IMR-90 (cell line): Measurements from ENCODE around the gene CASP8. TPM values are rescaled to one million over a fixed set of nuclear protein-coding genes. Genes with fewer than 3 reads are reported as not detected.

Experiments used
- ATAC-seq: fragments of 200-7000 bp; cut with Tn5 transposase; 2 replicates; pipeline ENCODE4 v1.9.1; 2020; ENCODE audit warnings: low read depth, mild to moderate bottlenecking, moderate library complexity
- BruUV-seq: library from RNA; stranded (reverse); fragments of 400-500 nt; replicated peaks from 2 replicates; lab custom pipeline; 2021; lab: Mats Ljungman, UMichigan
- CTCF ChIA-PET: fragments of 300-600 bp; formaldehyde crosslinking; extraction: SDS; loops from one replicate; lab custom pipeline; 2021; ENCODE audit warnings: antibody characterized with exemption; lab: Yijun Ruan, JAX
- POLR2A ChIA-PET: fragments of 300-600 bp; sonication (Branson Sonifier 250); formaldehyde crosslinking; loops from one replicate; lab custom pipeline; 2022; ENCODE audit warnings: antibody characterized with exemption; ENCODE audit not compliant: unreplicated experiment; lab: Charles Lee
- DNase-seq: peaks from one replicate; pipeline ENCODE4 v3.0.0; 2013
- H2AFZ ChIP-seq: replicated peaks from 2 replicates; pipeline ENCODE3; 2013; ENCODE audit warnings: low read length, mild to moderate bottlenecking; ENCODE audit not compliant: poor library complexity
- H2AK5ac ChIP-seq: 2 replicates; pipeline ENCODE4 v1.6.1; 2013; ENCODE audit warnings: low read depth, low read length, inconsistent platforms
- H2AK9ac ChIP-seq: replicated peaks from 2 replicates; pipeline ENCODE3; 2013; ENCODE audit warnings: mild to moderate bottlenecking, low read depth, low read length, moderate library complexity; ENCODE audit not compliant: poor library complexity
- H2BK120ac ChIP-seq: 2 replicates; pipeline ENCODE4 v1.6.1; 2013; ENCODE audit warnings: low read depth, low read length, inconsistent platforms
- H2BK15ac ChIP-seq: 3 replicates; pipeline ENCODE4 v1.6.1; 2013; ENCODE audit warnings: low read depth, low read length, inconsistent platforms
- H2BK20ac ChIP-seq: 2 replicates; pipeline ENCODE4 v1.6.1; 2013; ENCODE audit warnings: low read depth, mild to moderate bottlenecking, inconsistent platforms, low read length, moderate library complexity
- H2BK5ac ChIP-seq: 2 replicates; pipeline ENCODE4 v1.6.1; 2013; ENCODE audit warnings: mild to moderate bottlenecking, low read depth, low read length, inconsistent platforms; ENCODE audit not compliant: poor library complexity, severe bottlenecking
- H3K14ac ChIP-seq: replicated peaks from 2 replicates; pipeline ENCODE4 v1.6.1; 2013; ENCODE audit warnings: low read depth, low read length, inconsistent platforms
- H3K18ac ChIP-seq: 2 replicates; pipeline ENCODE4 v1.6.1; 2013; ENCODE audit warnings: low read depth, low read length, control low read depth
- H3K23ac ChIP-seq: 2 replicates; pipeline ENCODE4 v1.6.1; 2013; ENCODE audit warnings: low read depth, low read length, inconsistent platforms
- H3K27ac ChIP-seq: 2 replicates; pipeline ENCODE4 v1.5.1; 2013; ENCODE audit warnings: mild to moderate bottlenecking, control low read depth, low read length; ENCODE audit not compliant: insufficient read depth
- H3K27me3 ChIP-seq: 2 replicates; pipeline ENCODE4 v1.6.1; 2013; ENCODE audit warnings: low read length; ENCODE audit not compliant: control insufficient read depth, insufficient read depth
- H3K36me3 ChIP-seq: 2 replicates; pipeline ENCODE4 v1.6.1; 2013; ENCODE audit warnings: low read length, mixed read lengths; ENCODE audit not compliant: control insufficient read depth, insufficient read depth
- H3K4ac ChIP-seq: 2 replicates; pipeline ENCODE4 v1.6.1; 2013; ENCODE audit warnings: low read depth, low read length, inconsistent platforms
- H3K4me1 ChIP-seq: 2 replicates; pipeline ENCODE4 v1.6.1; 2013; ENCODE audit warnings: low read length, mixed read lengths; ENCODE audit not compliant: control insufficient read depth, insufficient read depth
- H3K4me2 ChIP-seq: 2 replicates; pipeline ENCODE4 v1.6.1; 2013; ENCODE audit warnings: low read depth, mild to moderate bottlenecking, control low read depth, low read length, moderate library complexity
- H3K4me3 ChIP-seq: 2 replicates; pipeline ENCODE4 v1.5.1; 2013; ENCODE audit warnings: low read depth, mild to moderate bottlenecking, control low read depth, low read length, moderate library complexity; ENCODE audit not compliant: insufficient read depth
- H3K56ac ChIP-seq: 2 replicates; pipeline ENCODE4 v1.6.1; 2013; ENCODE audit warnings: low read length, inconsistent platforms; ENCODE audit not compliant: insufficient read depth; ENCODE audit errors: extremely low read depth
- H3K79me1 ChIP-seq, 2 experiments: 2 replicates each; pipeline ENCODE4 v1.6.1; 2013; ENCODE audit warnings: low read length in 2 of 2, inconsistent platforms in 1 of 2, low read depth in 1 of 2
- H3K9ac ChIP-seq: 2 replicates; pipeline ENCODE4 v1.6.1; 2013; ENCODE audit warnings: low read depth, low read length, control low read depth
- H3K9me1 ChIP-seq: 2 replicates; pipeline ENCODE4 v1.6.1; 2013; ENCODE audit warnings: low read length, inconsistent platforms; ENCODE audit not compliant: insufficient read depth
- H3K9me3 ChIP-seq: 2 replicates; pipeline ENCODE4 v1.6.1; 2013; ENCODE audit warnings: low read length; ENCODE audit not compliant: control insufficient read depth, insufficient read depth
- H4K20me1 ChIP-seq: 2 replicates; pipeline ENCODE4 v1.6.1; 2013; ENCODE audit warnings: low read length, inconsistent platforms; ENCODE audit not compliant: insufficient read depth
- H4K5ac ChIP-seq: 2 replicates; pipeline ENCODE4 v1.6.1; 2013; ENCODE audit warnings: mild to moderate bottlenecking, low read depth, low read length, control low read depth
- H4K8ac ChIP-seq, 2 experiments: 2 replicates each; pipeline ENCODE4 v1.6.1; 2013; ENCODE audit warnings: low read depth in 2 of 2, low read length in 2 of 2, control low read depth in 1 of 2, inconsistent platforms in 1 of 2
- H4K91ac ChIP-seq: 2 replicates; pipeline ENCODE4 v1.6.1; 2013; ENCODE audit warnings: low read depth, low read length, inconsistent platforms; ENCODE audit not compliant: insufficient read depth
- BHLHE40 ChIP-seq: fragments of 150-350 bp; IDR thresholded peaks from 2 replicates; pipeline ENCODE4 v1.6.1; 2016; ENCODE audit warnings: mild to moderate bottlenecking, low read depth, low read length
- MAFK ChIP-seq: IDR thresholded peaks from 2 replicates; pipeline ENCODE4 v1.6.1; 2012; ENCODE audit warnings: low read depth, low read length, improper control_type of control experiment
- MXI1 ChIP-seq: IDR thresholded peaks from 2 replicates; pipeline ENCODE4 v1.6.1; 2012; ENCODE audit warnings: low read depth, mild to moderate bottlenecking, low read length, moderate library complexity, borderline replicate concordance
- NFE2L2 ChIP-seq: fragments of 150-350 bp; IDR thresholded peaks from 2 replicates; pipeline ENCODE4 v1.6.1; 2016; ENCODE audit warnings: low read depth, mild to moderate bottlenecking, low read length
- WGBS, 2 experiments: methylation state at CpG; one replicate each; pipeline versions ENCODE4 v1.1.5 to v1.1.7; 2013; ENCODE audit warnings: missing lambda C conversion rate in 2 of 2; ENCODE audit not compliant: insufficient read length in 1 of 2; ENCODE audit errors: extremely low coverage in 2 of 2; 5-methylcytosine and 5-hydroxymethylcytosine counted together
- dilution Hi-C: fragments of 300-500 bp; cut with HindIII; formaldehyde crosslinking; loops from one replicate; pipeline ENCODE4 v1.14.3; 2018; ENCODE audit warnings: low sequenced_read_pairs; ENCODE audit not compliant: unreplicated experiment
- in situ Hi-C: fragments of 300-500 bp; cut with MboI; formaldehyde crosslinking; loops from 3 replicates; pipeline ENCODE4 v1.14.3; 2019; ENCODE audit warnings: low sequenced_read_pairs, inconsistent platforms, mixed read lengths
- intact Hi-C: fragments of 100-400 bp; cut with micrococcal nuclease; formaldehyde crosslinking; loops from 2 replicates; pipeline ENCODE4 v1.10.0; 2022
- polyA plus RNA-seq, 3 experiments: library from polyadenylated mRNA; depleted of rRNA; stranded (reverse); fragments of >200 nt; gene quantifications; 2 replicates each; pipeline ENCODE4 v1.2.3, GENCODE V29; 2012; ENCODE audit warnings: low replicate concordance in 1 of 3
- total RNA-seq: library from RNA; depleted of rRNA; stranded (reverse); fragments of >200 nt; gene quantifications from 2 replicates; pipeline ENCODE4 v1.2.3, GENCODE V29; 2012

The CASP8 gene
- total and polyA plus RNA-seq, 2 of the 4 experiments (the other 2 are of a cell fraction), result 13.1 to 17.0 TPM

- no peak overlapping the region for H3K23ac ChIP-seq
- dilution Hi-C loops, result no loop called here
- ATAC-seq, result no peak
Observed at GRCh38 chr2:201275990-201276389, 15.7 kb downstream of the CASP8 start.

More at GRCh38 chr2:201275990-201276389, 15.7 kb downstream of the CASP8 start:
- Histone ChIP-seq H3K4me2 (no peak overlapping the region), H4K8ac (no peak overlapping the region), H3K79me1 (no peaks in the 10 kb centered on the region), H4K91ac (no peak overlapping the region), H3K56ac (no peak overlapping the region), H2BK20ac (no peak overlapping the region), H3K9me1 (0 out of 2 replicates have a peak, but pooled peaks cover 4% of the 10 kb centered on the region), H2AK5ac (no peak overlapping the region), H2AK9ac (no peak overlapping the region), H3K27me3 (no peaks in the 10 kb centered on the region), H2AFZ (no peak overlapping the region), H3K18ac (no peak overlapping the region), H3K4me3 (no peak overlapping the region), H3K36me3 (peaks cover 16% of the 10 kb centered on the region), H4K20me1 (no peaks in the 10 kb centered on the region), H2BK120ac (no peak overlapping the region), H3K4ac (no peak overlapping the region), H2BK15ac (no peak overlapping the region), H3K14ac (no peak overlapping the region), H3K9me3 (no peaks in the 10 kb centered on the region), H3K27ac (no peak overlapping the region), H3K4me1 (no peaks in the 10 kb centered on the region), H4K5ac (no peak overlapping the region), H2BK5ac (no peak overlapping the region), H3K9ac (no peak overlapping the region)
- ChIA-PET POLR2A (no interaction called here), CTCF (no interaction called here)
- no TSS peak for BruUV-seq
- WGBS, 2 experiments, result 67% methylated on average over 1 of the region's 5 CpGs; no CpG with 5 or more reads in 1 of the 2 experiments
- TF ChIP-seq NFE2L2 (no peak), MXI1 (no peak), MAFK (no peak), BHLHE40 (no peak)
- intact Hi-C loops, result no loop called here
- DNase-seq, result no peak
- in situ Hi-C loops, result no loop called here
